BE2C (cell line): Measurements from ENCODE around the gene LRMDA.

Source experiments
- DNase-seq: peaks from one replicate; pipeline ENCODE4 v3.0.0-alpha.2; 2020
- H3K27me3 ChIP-seq: fragments of 250-450 bp; sonication (Bioruptor Pico); 2 replicates; pipeline ENCODE4 v1.5.1; 2020; ENCODE audit warnings: mild to moderate bottlenecking
- H3K36me3 ChIP-seq: fragments of 250-450 bp; sonication (Bioruptor Pico); 2 replicates; pipeline ENCODE4 v1.5.1; 2020; ENCODE audit warnings: mild to moderate bottlenecking
- H3K4me1 ChIP-seq: fragments of 250-450 bp; sonication (Bioruptor Pico); 2 replicates; pipeline ENCODE4 v1.5.1; 2020
- H3K4me3 ChIP-seq: 2 replicates; pipeline ENCODE4 v1.5.1; 2011; ENCODE audit warnings: low read depth, low read length
- H3K9me3 ChIP-seq: fragments of 250-450 bp; sonication (Bioruptor Pico); 2 replicates; pipeline ENCODE4 v1.5.1; 2020
- CTCF ChIP-seq: IDR thresholded peaks from 2 replicates; pipeline ENCODE4 v1.5.1; 2012; ENCODE audit warnings: mild to moderate bottlenecking, low read depth, low read length

The LRMDA gene

GRCh38 chr10:76020630-76021029 is 589.2 kb downstream of the LRMDA start:
- no peaks in the 10 kb centered on the region for H3K27me3 ChIP-seq
- no peak for DNase-seq
- H3K36me3 ChIP-seq = no peaks in the 10 kb centered on the region
- TF ChIP-seq CTCF = no peak
- no peak overlapping the region for H3K4me3 ChIP-seq
- H3K9me3 ChIP-seq = no peaks in the 10 kb centered on the region
- H3K4me1 ChIP-seq = peaks cover 36% of the 10 kb centered on the region

GRCh38 chr10:76021398-76021797 is 590.0 kb downstream of the LRMDA start:
- H3K4me3 ChIP-seq = no peak overlapping the region
- DNase-seq = no peak
- no peaks in the 10 kb centered on the region for H3K36me3 ChIP-seq
- no peak for TF ChIP-seq CTCF
- H3K9me3 ChIP-seq = no peaks in the 10 kb centered on the region
- H3K4me1 ChIP-seq = peaks cover 36% of the 10 kb centered on the region
- no peaks in the 10 kb centered on the region for H3K27me3 ChIP-seq

GRCh38 chr10:76022366-76022765 is 590.9 kb downstream of the LRMDA start:
- no peak overlapping the region for H3K4me3 ChIP-seq
- TF ChIP-seq CTCF = no peak
- H3K4me1 ChIP-seq = peaks cover 36% of the 10 kb centered on the region
- peak; percentile 62 for DNase-seq
- H3K36me3 ChIP-seq = no peaks in the 10 kb centered on the region
- H3K27me3 ChIP-seq = no peaks in the 10 kb centered on the region
- no peaks in the 10 kb centered on the region for H3K9me3 ChIP-seq

GRCh38 chr10:76023007-76023406 is 591.6 kb downstream of the LRMDA start:
- TF ChIP-seq CTCF = no peak
- no peaks in the 10 kb centered on the region for H3K9me3 ChIP-seq
- peak; percentile 69 for DNase-seq
- H3K36me3 ChIP-seq = no peaks in the 10 kb centered on the region
- H3K27me3 ChIP-seq = no peaks in the 10 kb centered on the region
- H3K4me1 ChIP-seq = peaks cover 33% of the 10 kb centered on the region
- H3K4me3 ChIP-seq = no peak overlapping the region

- Histone ChIP-seq H3K4me3 (no peak overlapping the region), H3K27me3 (no peaks in the 10 kb centered on the region), H3K36me3 (no peaks in the 10 kb centered on the region), H3K4me1 (peaks cover 31% of the 10 kb centered on the region), H3K9me3 (no peaks in the 10 kb centered on the region)
- no peak for DNase-seq
- no peak for TF ChIP-seq CTCF
These were observed 593.2 kb downstream of the LRMDA start for GRCh38 chr10:76024460-76025123.

- TF ChIP-seq CTCF = no peak
- Histone ChIP-seq H3K27me3 (no peaks in the 10 kb centered on the region), H3K4me3 (no peak overlapping the region), H3K9me3 (no peaks in the 10 kb centered on the region), H3K36me3 (no peaks in the 10 kb centered on the region), H3K4me1 (peaks cover 31% of the 10 kb centered on the region)
- DNase-seq = no peak
These were observed 593.7 kb downstream of the LRMDA start for GRCh38 chr10:76025124-76025477.
